ENCODE measurements around the gene TBC1D2.

TBC1D2 gene

GRCh38 chr9:98193336-98193944 is 62.0 kb downstream of the TBC1D2 start:
- Histone ChIP-seq H3K4me3 (ENCODE audit: low read length in 2 of 2) (peak overlapping the region; percentile 45 to 81), H2AK5ac (ENCODE audit: low read depth, low read length) (peak overlapping the region; percentile 44), H2AFZ (ENCODE audit: low read length) (peak overlapping the region; percentile 91), H4K91ac (ENCODE audit: low read depth, low read length, poor library complexity) (no peak overlapping the region), H2BK12ac (ENCODE audit: low read length) (no peak overlapping the region), H2BK15ac (ENCODE audit: low read length) (no peak overlapping the region), H2BK120ac (ENCODE audit: low read depth, low read length) (no peak overlapping the region), H3K9ac (ENCODE audit: low read depth, low read length, poor library complexity) (no peak overlapping the region), H4K8ac (ENCODE audit: low read depth, low read length) (no peak overlapping the region), H2BK5ac (ENCODE audit: low read length) (no peak overlapping the region), H3K9me3 (replicated peaks in 1 of 2; ENCODE audit: control insufficient read depth in 2 of 2, insufficient read depth in 1 of 2, low read depth in 1 of 2, low read length in 2 of 2) (peaks cover 0 to 4% of the 10 kb centered on the region in 2 donors), H3K27me3 (ENCODE audit: control insufficient read depth in 3 of 3, insufficient read depth in 3 of 3, low read depth in 1 of 3, low read length in 3 of 3) (peaks cover 0 to 77% (median 19%) of the 10 kb centered on the region in 3 experiments), H3K4ac (ENCODE audit: low read length) (no peak overlapping the region), H3K79me1 (ENCODE audit: low read depth, low read length) (peaks cover 1% of the 10 kb centered on the region), H3K4me1 (ENCODE audit: control insufficient read depth in 2 of 2, insufficient read depth in 1 of 2, low read depth in 1 of 2, low read length in 2 of 2) (peaks cover 0 to 6% of the 10 kb centered on the region in 2 donors), H3K4me2 (ENCODE audit: insufficient read depth, low read length, poor library complexity, severe bottlenecking) (peak overlapping the region; percentile 98), H3K23ac (ENCODE audit: low read depth, low read length, poor library complexity) (no peak overlapping the region), H3K14ac (ENCODE audit: low read length) (no peak overlapping the region), H3K18ac (ENCODE audit: low read length) (no peak overlapping the region), H3K27ac (replicated peaks; ENCODE audit: low read length) (peak overlapping the region; percentile 19), H3K36me3 (replicated peaks in 1 of 2; ENCODE audit: control insufficient read depth in 2 of 2, insufficient read depth in 2 of 2, low read length in 2 of 2) (no peaks in the 10 kb centered on the region)
- DNase-seq (ENCODE audit: low spot score): no peak
- WGBS, 2 donors (ENCODE audit: extremely low coverage in 2 of 2, insufficient read length in 2 of 2, insufficient replicate concordance in 1 of 2): no CpG with 5 or more reads among the region's 8 CpGs

- Histone ChIP-seq H2AK5ac (ENCODE audit: low read depth, low read length) (peak within 1 kb of the TSS; percentile 93), H3K4me1 (ENCODE audit: control insufficient read depth in 2 of 2, insufficient read depth in 1 of 2, low read depth in 1 of 2, low read length in 2 of 2) (peaks cover 0 to 6% of the 10 kb centered on the region in 2 donors), H3K4me3 (ENCODE audit: low read length in 2 of 2) (peak within 1 kb of the TSS; percentile 45 to 81), H2BK12ac (ENCODE audit: low read length) (peak within 1 kb of the TSS; percentile 99), H3K79me1 (ENCODE audit: low read depth, low read length) (peaks cover 1% of the 10 kb centered on the region), H3K27me3 (ENCODE audit: control insufficient read depth in 3 of 3, insufficient read depth in 3 of 3, low read depth in 1 of 3, low read length in 3 of 3) (peaks cover 0 to 73% (median 19%) of the 10 kb centered on the region in 3 experiments), H2AFZ (ENCODE audit: low read length) (peak within 1 kb of the TSS; percentile 91), H3K18ac (ENCODE audit: low read length) (peak within 1 kb of the TSS; percentile 95), H4K91ac (ENCODE audit: low read depth, low read length, poor library complexity) (no peak within 1 kb of the TSS), H4K8ac (ENCODE audit: low read depth, low read length) (no peak within 1 kb of the TSS), H2BK15ac (ENCODE audit: low read length) (peak within 1 kb of the TSS; percentile 90), H3K9ac (ENCODE audit: low read depth, low read length, poor library complexity) (peak within 1 kb of the TSS; percentile 94), H3K23ac (ENCODE audit: low read depth, low read length, poor library complexity) (peak within 1 kb of the TSS; percentile 98), H3K36me3 (replicated peaks in 1 of 2; ENCODE audit: control insufficient read depth in 2 of 2, insufficient read depth in 2 of 2, low read length in 2 of 2) (no peaks in the 10 kb centered on the region), H3K4ac (ENCODE audit: low read length) (peak within 1 kb of the TSS; percentile 70), H3K27ac (replicated peaks; ENCODE audit: low read length) (peak within 1 kb of the TSS; percentile 19), H3K14ac (ENCODE audit: low read length) (peak within 1 kb of the TSS; percentile 95), H3K4me2 (ENCODE audit: insufficient read depth, low read length, poor library complexity, severe bottlenecking) (peak within 1 kb of the TSS; percentile 98), H3K9me3 (replicated peaks in 1 of 2; ENCODE audit: control insufficient read depth in 2 of 2, insufficient read depth in 1 of 2, low read depth in 1 of 2, low read length in 2 of 2) (peaks cover 0 to 4% of the 10 kb centered on the region in 2 donors), H2BK120ac (ENCODE audit: low read depth, low read length) (peak within 1 kb of the TSS; percentile 77), H2BK5ac (ENCODE audit: low read length) (peak within 1 kb of the TSS; percentile 19)
- no CpG with 5 or more reads among the region's 95 CpGs for WGBS, 2 donors (ENCODE audit: extremely low coverage in 2 of 2, insufficient read length in 2 of 2, insufficient replicate concordance in 1 of 2)
- peak; percentile 68 for DNase-seq (ENCODE audit: low spot score)
Measured at GRCh38 chr9:98192503-98193335, 62.7 kb downstream of the TBC1D2 start, which contains the start of gene CORO2A. TSS of gene CORO2A (minus strand) at chr9:98192637. CDS start at chr9:98157660, 34,977 bp downstream.

GRCh38 chr9:98191671-98192502 is 63.6 kb downstream of the TBC1D2 start:
- peak overlapping the region; percentile 94 for H3K9ac ChIP-seq (ENCODE audit: low read depth, low read length, poor library complexity)
- peak overlapping the region; percentile 98 for H3K4me2 ChIP-seq (ENCODE audit: insufficient read depth, low read length, poor library complexity, severe bottlenecking)
- peak overlapping the region; percentile 95 for H3K18ac ChIP-seq (ENCODE audit: low read length)
- H3K14ac ChIP-seq (ENCODE audit: low read length): no peak overlapping the region
- peak overlapping the region; percentile 45 to 81 for H3K4me3 ChIP-seq (ENCODE audit: low read length in 2 of 2)
- peak overlapping the region; percentile 99 for H2BK12ac ChIP-seq (ENCODE audit: low read length)
- peak overlapping the region; percentile 93 for H2AK5ac ChIP-seq (ENCODE audit: low read depth, low read length)
- H2AFZ ChIP-seq (ENCODE audit: low read length): peak overlapping the region; percentile 91
- H3K23ac ChIP-seq (ENCODE audit: low read depth, low read length, poor library complexity): peak overlapping the region; percentile 98
- no peak overlapping the region for H2BK5ac ChIP-seq (ENCODE audit: low read length)
- no peak overlapping the region for H3K27ac ChIP-seq (replicated peaks; ENCODE audit: low read length)
- H2BK15ac ChIP-seq (ENCODE audit: low read length): peak overlapping the region; percentile 90
- no peak overlapping the region for H4K91ac ChIP-seq (ENCODE audit: low read depth, low read length, poor library complexity)
- no peak for DNase-seq (ENCODE audit: low spot score)
- H3K4me1 ChIP-seq (ENCODE audit: control insufficient read depth in 2 of 2, insufficient read depth in 1 of 2, low read depth in 1 of 2, low read length in 2 of 2): peaks cover 0 to 6% of the 10 kb centered on the region in 2 donors
- H3K4ac ChIP-seq (ENCODE audit: low read length): no peak overlapping the region
- peaks cover 0 to 4% of the 10 kb centered on the region in 2 donors for H3K9me3 ChIP-seq (replicated peaks in 1 of 2; ENCODE audit: control insufficient read depth in 2 of 2, insufficient read depth in 1 of 2, low read depth in 1 of 2, low read length in 2 of 2)
- peaks cover 1% of the 10 kb centered on the region for H3K79me1 ChIP-seq (ENCODE audit: low read depth, low read length)
- H2BK120ac ChIP-seq (ENCODE audit: low read depth, low read length): peak overlapping the region; percentile 77
- H4K8ac ChIP-seq (ENCODE audit: low read depth, low read length): no peak overlapping the region
- no CpG with 5 or more reads among the region's 47 CpGs for WGBS, 2 donors (ENCODE audit: extremely low coverage in 2 of 2, insufficient read length in 2 of 2, insufficient replicate concordance in 1 of 2)
- peaks cover 0 to 73% (median 19%) of the 10 kb centered on the region in 3 experiments for H3K27me3 ChIP-seq (ENCODE audit: control insufficient read depth in 3 of 3, insufficient read depth in 3 of 3, low read depth in 1 of 3, low read length in 3 of 3)
- no peaks in the 10 kb centered on the region for H3K36me3 ChIP-seq (replicated peaks in 1 of 2; ENCODE audit: control insufficient read depth in 2 of 2, insufficient read depth in 2 of 2, low read length in 2 of 2)
